Hepatocyte (in vitro differentiated cells): Measurements from ENCODE around the gene COX19. TPM values are rescaled to one million over a fixed set of nuclear protein-coding genes. Genes with fewer than 3 reads are reported as not detected.

Experiments used
- DNase-seq: peaks from one replicate; pipeline ENCODE4 v3.0.0-alpha.2; 2016; ENCODE audit warnings: low spot score
- H2AFZ ChIP-seq: fragments of 200-600 bp; sonication (generic); 2 replicates; pipeline ENCODE4 v1.6.0; 2016; ENCODE audit warnings: antibody characterized with exemption, mild to moderate bottlenecking
- H3K27ac ChIP-seq: fragments of 200-600 bp; sonication (generic); 2 replicates; pipeline ENCODE4 v1.5.1; 2016; ENCODE audit warnings: mild to moderate bottlenecking
- H3K27me3 ChIP-seq: fragments of 200-600 bp; sonication (generic); 2 replicates; pipeline ENCODE4 v1.6.1; 2016
- H3K36me3 ChIP-seq: fragments of 200-600 bp; sonication (generic); replicated peaks from 2 replicates; pipeline ENCODE4 v1.5.1; 2016; ENCODE audit warnings: low read depth; ENCODE audit not compliant: insufficient read depth
- H3K4me1 ChIP-seq: fragments of 200-600 bp; sonication (generic); 2 replicates; pipeline ENCODE4 v1.5.1; 2016; ENCODE audit warnings: mild to moderate bottlenecking, moderate library complexity; ENCODE audit not compliant: insufficient read depth
- H3K4me2 ChIP-seq: fragments of 200-600 bp; sonication (generic); 2 replicates; pipeline ENCODE4 v1.6.0; 2016
- H3K4me3 ChIP-seq: fragments of 200-600 bp; sonication (generic); 2 replicates; pipeline ENCODE4 v1.5.1; 2016; ENCODE audit warnings: mild to moderate bottlenecking
- H3K79me2 ChIP-seq: fragments of 200-600 bp; sonication (generic); 2 replicates; pipeline ENCODE4 v1.6.0; 2017; ENCODE audit warnings: mild to moderate bottlenecking
- H3K9me2 ChIP-seq: fragments of 200-600 bp; sonication (generic); replicated peaks from 2 replicates; pipeline ENCODE4 v1.6.0; 2017; ENCODE audit warnings: mild to moderate bottlenecking; ENCODE audit not compliant: insufficient read depth
- H3K9me3 ChIP-seq: fragments of 200-600 bp; sonication (generic); 2 replicates; pipeline ENCODE4 v1.5.1; 2016; ENCODE audit warnings: low read depth, mild to moderate bottlenecking
- H4K20me1 ChIP-seq: fragments of 200-600 bp; sonication (generic); 2 replicates; pipeline ENCODE4 v1.6.0; 2016; ENCODE audit warnings: mild to moderate bottlenecking; ENCODE audit not compliant: insufficient read depth, poor library complexity, severe bottlenecking
- CTCF ChIP-seq: fragments of 200-600 bp; sonication (generic); IDR thresholded peaks from 2 replicates; pipeline ENCODE4 v1.5.1; 2016; ENCODE audit warnings: antibody characterized with exemption, mild to moderate bottlenecking; ENCODE audit not compliant: poor library complexity
- EZH2 ChIP-seq: fragments of 200-600 bp; sonication (generic); IDR thresholded peaks from 2 replicates; pipeline ENCODE4 v1.6.1; 2016; ENCODE audit warnings: antibody characterized with exemption, mild to moderate bottlenecking, borderline replicate concordance
- EZH2phosphoT487 ChIP-seq: fragments of 200-600 bp; sonication (generic); IDR thresholded peaks from one replicate; pipeline ENCODE4 v1.6.1; 2018; ENCODE audit warnings: antibody characterized with exemption, mild to moderate bottlenecking, low read depth, moderate library complexity; ENCODE audit not compliant: unreplicated experiment, severe bottlenecking
- WGBS: methylation state at CpG from one replicate; pipeline ENCODE4 v1.1.6; 2016; ENCODE audit warnings: low lambda C conversion rate; ENCODE audit errors: missing lambda C conversion rate; 5-methylcytosine and 5-hydroxymethylcytosine counted together
- polyA plus RNA-seq: library from polyadenylated mRNA; unstranded; fragments of >200 nt; fragmentation: Nextera tagmentation; extraction: Ambion mirVana; gene quantifications from 2 replicates; pipeline ENCODE4 v1.2.1, GENCODE V29; 2016
- total RNA-seq: library from RNA; depleted of rRNA; stranded (reverse); fragments of >200 nt; gene quantifications from 2 replicates; pipeline ENCODE4 v1.2.3, GENCODE V29; 2014

COX19 gene
- total and polyA plus RNA-seq, 2 experiments from 2014 or later, result 11.6 to 18.9 TPM

- Histone ChIP-seq H3K4me3 (no peak overlapping the region), H3K27me3 (peaks cover under 1% of the 10 kb centered on the region), H3K36me3 (no peaks in the 10 kb centered on the region), H3K4me2 (no peak overlapping the region), H3K9me3 (no peaks in the 10 kb centered on the region), H4K20me1 (no peaks in the 10 kb centered on the region), H3K27ac (no peak overlapping the region), H2AFZ (no peak overlapping the region), H3K4me1 (peaks cover 19% of the 10 kb centered on the region), H3K9me2 (no peaks in the 10 kb centered on the region), H3K79me2 (peaks cover 7% of the 10 kb centered on the region)
- DNase-seq, result no peak
- TF ChIP-seq CTCF, result no peak
- TF ChIP-seq EZH2, result no peak
- TF ChIP-seq EZH2phosphoT487, result no peak
- WGBS, result 89% methylated on average over 25 of the region's 37 CpGs
Measured at GRCh38 chr7:947391-948210, 27.7 kb downstream of the COX19 start.

GRCh38 chr7:946256-946996, 28.9 kb downstream of the COX19 start:
- WGBS, result 80% methylated on average over 29 of the region's 29 CpGs
- peak overlapping the region; percentile 98 for H3K27ac ChIP-seq
- TF ChIP-seq CTCF (no peak), EZH2 (no peak), EZH2phosphoT487 (no peak)
- H3K36me3 ChIP-seq, result no peaks in the 10 kb centered on the region
- H3K9me2 ChIP-seq, result no peaks in the 10 kb centered on the region
- no peak for DNase-seq
- no peaks in the 10 kb centered on the region for H4K20me1 ChIP-seq
- no peak overlapping the region for H3K4me3 ChIP-seq
- H2AFZ ChIP-seq, result no peak overlapping the region
- H3K79me2 ChIP-seq, result peaks cover 7% of the 10 kb centered on the region
- peak overlapping the region; percentile 49 for H3K4me2 ChIP-seq
- H3K9me3 ChIP-seq, result no peaks in the 10 kb centered on the region
- peaks cover 3% of the 10 kb centered on the region for H3K27me3 ChIP-seq
- H3K4me1 ChIP-seq, result peaks cover 19% of the 10 kb centered on the region

- WGBS, result 63% methylated on average over 28 of the region's 30 CpGs
- H3K9me3 ChIP-seq, result no peaks in the 10 kb centered on the region
- H3K4me1 ChIP-seq, result peaks cover 19% of the 10 kb centered on the region
- peak; percentile 94 for DNase-seq
- no peaks in the 10 kb centered on the region for H3K9me2 ChIP-seq
- peaks cover 11% of the 10 kb centered on the region for H3K79me2 ChIP-seq
- peak overlapping the region; percentile 98 for H3K27ac ChIP-seq
- peak overlapping the region; percentile 72 for H3K4me2 ChIP-seq
- H3K4me3 ChIP-seq, result no peak overlapping the region
- no peaks in the 10 kb centered on the region for H3K36me3 ChIP-seq
- H4K20me1 ChIP-seq, result no peaks in the 10 kb centered on the region
- H2AFZ ChIP-seq, result no peak overlapping the region
- H3K27me3 ChIP-seq, result peaks cover 3% of the 10 kb centered on the region
- TF ChIP-seq CTCF (no peak), EZH2 (no peak), EZH2phosphoT487 (no peak)
Measured at GRCh38 chr7:945556-946255, 29.6 kb downstream of the COX19 start.
